HG03280 (cell line): ENCODE results near the gene PDE6G.
A peak's percentile ranks its signal among the peaks of the same experiment; 100 is the strongest.

Source experiments
- ATAC-seq: cut with Tn5 transposase; IDR thresholded peaks from one replicate; pipeline ENCODE4 v1.9.1; 2021; ENCODE audit warnings: mild to moderate bottlenecking, moderate library complexity; ENCODE audit not compliant: unreplicated experiment

PDE6G gene

DNA sequence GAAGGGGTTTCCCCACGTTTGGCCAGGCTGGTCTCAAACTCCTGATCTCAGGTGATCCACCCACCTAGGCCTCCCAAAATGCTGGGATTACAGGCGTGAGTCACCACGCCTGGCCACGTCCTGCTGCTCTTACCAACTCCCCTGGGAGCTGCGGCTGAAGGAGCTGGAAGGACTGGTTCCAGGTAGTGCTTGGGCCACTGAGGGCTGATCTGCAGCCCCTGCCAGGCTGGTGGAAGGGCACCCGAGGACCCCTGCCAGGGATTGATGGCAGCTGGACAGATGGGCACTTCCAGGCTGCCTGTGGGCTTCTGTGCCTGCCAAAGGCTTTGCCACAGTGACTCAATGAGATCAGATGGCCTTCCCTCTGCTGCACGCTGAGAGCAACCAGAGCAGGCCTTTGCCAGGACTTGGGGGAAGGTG, 7.7 kb upstream of the PDE6G start:
- ATAC-seq: no peak

DNA sequence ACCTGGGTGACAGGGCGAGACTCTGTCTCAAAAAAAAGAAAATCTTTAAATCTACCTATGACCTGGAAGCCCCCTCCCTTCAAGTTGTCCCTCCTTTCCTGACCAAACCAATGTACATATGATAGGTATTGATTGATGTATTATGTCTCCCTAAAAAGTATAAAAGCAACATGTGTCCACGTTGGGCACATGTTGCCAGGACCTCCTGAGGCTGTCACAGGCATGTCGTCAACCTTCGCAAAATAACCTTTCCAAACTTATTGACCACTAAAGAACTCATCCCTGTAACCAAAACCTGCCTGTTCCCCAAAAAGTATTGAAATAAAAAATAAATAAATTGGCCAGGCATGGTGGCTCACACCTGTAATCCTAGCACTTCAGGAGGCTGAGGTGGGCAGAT, 5.7 kb upstream of the PDE6G start:
- no peak for ATAC-seq

DNA sequence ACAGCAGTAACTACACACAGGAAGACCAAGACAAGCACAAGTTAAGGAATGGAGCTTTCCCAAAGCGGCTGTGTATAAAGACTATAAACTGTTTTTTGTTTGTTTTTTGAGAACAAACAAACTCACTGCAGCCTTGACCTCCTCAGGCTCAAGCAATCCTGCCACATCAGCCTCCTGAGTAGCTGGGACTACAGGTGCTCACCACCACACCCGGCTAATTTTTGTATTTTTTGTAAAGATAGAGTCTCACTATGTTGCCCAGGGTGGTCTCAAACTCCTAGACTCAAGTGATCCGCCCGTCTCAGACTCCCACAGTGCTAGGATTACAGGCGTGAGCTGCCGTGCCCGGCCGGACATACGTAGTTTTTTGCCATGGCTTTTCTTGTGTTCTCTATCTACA, 4.1 kb upstream of the PDE6G start:
- ATAC-seq: no peak

DNA sequence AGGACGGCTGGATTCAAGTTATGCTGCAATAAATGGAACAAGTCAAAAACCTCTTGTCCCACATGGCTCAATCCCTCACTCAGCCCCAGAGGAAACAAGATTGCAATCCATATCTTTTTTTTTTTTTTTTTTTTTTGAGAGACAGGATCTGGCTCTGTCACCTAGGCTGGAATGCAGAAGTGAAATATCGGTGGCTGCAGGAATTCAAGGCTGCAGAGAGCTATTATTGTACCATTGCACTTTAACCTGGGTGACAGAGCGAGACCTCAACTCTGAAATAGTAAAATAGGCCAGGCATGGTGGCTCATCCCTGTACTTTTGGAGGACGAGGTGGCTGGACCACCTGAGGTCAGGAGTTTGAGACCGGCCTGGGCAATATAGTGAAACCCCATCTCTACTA, 2.7 kb upstream of the PDE6G start:
- no peak for ATAC-seq

DNA sequence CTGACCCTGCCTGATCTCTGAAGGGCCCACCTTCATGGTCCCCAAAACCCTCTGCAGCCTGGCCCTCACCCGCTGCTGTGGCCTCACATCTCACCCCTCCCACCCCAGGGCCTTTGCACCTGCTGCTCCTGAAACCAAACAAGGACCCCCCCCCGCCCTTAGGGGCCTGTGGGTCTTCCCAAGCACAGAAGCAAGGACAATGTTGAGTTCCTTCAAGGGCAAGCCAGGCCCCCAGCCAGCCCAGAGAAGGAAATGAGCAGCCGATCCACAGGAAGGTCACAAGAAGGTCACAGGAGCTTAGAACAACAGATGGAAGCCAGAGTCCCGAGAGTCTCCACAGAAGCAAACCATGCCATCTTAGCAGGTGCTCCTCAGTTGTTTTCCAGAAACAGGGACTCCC, 493 bp upstream of the PDE6G start:
- no peak for ATAC-seq

DNA sequence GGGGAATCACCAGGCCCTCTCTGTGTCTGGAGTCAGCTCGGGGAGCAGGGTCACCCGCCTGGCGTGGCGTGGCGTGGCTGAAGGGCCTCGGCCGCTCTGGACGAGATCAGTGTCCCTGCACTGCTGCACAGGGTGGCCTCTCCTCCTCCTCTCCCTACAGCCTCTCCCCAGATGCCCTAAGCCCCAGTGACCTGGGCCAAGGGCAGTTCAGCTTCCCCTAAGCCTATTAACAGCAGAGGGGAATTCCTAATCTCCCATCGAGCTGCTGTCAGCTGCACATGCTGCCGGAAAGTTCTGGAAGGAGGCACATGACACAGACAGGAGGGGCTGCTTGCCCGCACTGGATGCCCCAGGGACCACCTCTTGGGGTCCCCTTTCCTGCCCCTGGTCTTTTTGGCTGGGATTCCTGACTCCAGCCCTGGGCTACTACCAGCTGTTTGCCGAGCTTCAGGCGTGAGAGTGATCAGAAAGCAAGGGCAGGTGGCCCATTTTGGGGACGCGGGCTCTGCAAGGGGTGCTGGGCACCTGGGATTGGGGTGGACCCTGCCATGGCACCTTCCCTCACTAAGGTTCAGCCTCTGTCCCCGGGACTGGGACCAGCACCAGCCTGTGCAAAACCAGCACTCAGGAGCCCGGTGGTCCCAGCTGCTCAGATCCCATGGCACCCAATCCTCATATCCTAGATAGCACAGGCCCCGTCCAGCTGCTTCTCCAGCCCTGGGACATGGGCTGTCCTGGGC, 794 bp downstream of the PDE6G start:
- ATAC-seq: no peak

DNA sequence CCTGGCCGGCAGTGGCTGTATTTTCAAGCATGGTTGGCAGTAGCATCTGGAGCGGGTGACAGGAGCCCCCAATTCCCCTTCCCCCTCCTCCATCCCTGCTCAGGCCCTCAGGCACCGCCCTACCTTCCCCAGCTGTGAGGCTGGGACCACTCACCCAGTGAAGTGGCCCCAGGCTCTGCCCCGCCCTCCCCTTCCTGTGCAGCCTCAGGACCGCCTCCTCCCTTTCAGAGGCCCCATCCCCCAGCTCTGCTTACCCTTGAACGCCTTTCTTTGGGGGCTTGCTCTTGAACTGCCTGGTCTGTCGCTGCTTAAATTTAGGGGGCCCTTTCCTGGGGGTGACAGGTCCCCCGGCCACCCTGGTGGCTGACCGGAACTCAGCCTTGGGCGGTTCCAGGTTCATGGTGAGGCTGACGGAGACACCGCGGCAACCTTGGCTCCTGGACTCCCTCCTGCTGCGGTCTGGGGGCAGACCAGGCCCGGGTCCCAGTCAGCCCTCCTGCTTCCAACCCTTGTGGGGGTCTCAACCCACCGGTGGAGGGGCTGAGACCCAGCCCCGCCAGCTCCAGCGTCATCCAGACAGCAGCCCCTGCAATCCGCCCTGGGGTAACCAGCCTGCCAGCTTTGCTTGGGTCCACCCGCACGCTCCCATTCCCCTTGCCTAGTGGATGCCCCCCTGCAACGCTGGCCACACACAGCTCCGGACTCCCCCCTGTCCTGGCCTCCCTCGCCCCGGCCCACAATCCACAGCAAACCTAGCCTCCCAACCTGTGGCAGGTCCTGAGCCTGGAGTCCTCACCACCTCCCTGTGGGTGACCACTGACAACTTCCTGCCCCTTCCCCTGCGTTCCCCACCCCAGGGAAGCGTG, 3.2 kb downstream of the PDE6G start:
- no peak for ATAC-seq

DNA sequence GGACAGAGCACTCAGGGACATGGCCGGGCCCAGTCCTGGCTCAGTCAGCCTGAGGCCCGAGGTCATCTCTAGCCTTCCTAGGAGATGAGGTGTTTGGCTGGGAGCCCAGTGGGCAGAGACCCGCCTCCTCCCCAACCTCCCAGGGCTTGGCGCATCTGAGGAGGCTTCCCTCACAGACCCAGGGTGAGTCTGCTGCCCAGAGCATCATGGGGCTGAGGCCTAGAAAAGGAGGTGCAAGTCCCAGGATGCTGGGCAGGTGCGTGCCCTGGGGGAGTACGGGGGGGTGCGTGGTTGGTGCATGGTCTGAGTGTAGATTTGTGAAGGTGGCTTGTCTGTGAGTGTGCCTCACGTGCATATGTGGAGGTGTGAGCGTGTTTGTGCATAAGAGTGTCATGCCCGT, 4.7 kb downstream of the PDE6G start:
- ATAC-seq: no peak

DNA sequence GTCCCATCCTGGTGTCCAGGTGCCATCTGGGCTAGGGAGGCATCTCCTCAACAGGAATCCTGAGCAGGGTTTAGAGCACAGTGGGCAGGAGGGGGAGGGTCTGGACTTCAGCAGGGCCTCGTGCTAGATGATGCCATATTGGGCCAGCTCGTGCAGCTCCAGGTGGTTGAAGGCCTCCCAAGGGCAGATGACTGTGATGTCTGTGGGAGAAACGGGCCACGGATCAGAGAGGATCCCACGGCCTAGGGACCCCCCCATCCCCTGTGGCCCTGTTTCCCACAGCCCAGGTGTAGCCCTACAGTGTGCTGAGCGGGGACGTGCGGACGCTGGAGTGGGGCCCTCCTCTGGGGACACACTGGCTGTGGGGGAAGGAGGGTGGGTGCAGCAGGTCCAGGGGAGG, 5.4 kb downstream of the PDE6G start:
- no peak for ATAC-seq

DNA sequence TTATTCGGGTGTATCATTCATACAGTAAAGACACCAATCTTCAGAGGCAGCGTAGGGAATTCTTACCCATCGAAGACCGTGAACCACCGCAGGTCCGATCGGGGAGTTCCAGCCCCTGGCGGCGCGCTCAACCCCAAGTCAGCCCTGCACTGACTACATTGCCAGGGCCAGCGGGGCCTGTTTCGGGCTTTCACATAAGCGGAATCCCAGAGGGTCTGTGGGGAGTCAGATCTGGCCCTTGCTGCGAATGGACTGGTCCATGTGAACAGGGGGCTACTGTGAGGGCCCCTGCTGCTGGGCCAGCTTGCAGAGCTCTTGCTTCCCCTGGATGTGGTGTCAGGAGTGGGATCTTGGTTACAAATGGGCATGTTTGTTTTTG, 7.6 kb downstream of the PDE6G start:
- ATAC-seq: no peak

DNA sequence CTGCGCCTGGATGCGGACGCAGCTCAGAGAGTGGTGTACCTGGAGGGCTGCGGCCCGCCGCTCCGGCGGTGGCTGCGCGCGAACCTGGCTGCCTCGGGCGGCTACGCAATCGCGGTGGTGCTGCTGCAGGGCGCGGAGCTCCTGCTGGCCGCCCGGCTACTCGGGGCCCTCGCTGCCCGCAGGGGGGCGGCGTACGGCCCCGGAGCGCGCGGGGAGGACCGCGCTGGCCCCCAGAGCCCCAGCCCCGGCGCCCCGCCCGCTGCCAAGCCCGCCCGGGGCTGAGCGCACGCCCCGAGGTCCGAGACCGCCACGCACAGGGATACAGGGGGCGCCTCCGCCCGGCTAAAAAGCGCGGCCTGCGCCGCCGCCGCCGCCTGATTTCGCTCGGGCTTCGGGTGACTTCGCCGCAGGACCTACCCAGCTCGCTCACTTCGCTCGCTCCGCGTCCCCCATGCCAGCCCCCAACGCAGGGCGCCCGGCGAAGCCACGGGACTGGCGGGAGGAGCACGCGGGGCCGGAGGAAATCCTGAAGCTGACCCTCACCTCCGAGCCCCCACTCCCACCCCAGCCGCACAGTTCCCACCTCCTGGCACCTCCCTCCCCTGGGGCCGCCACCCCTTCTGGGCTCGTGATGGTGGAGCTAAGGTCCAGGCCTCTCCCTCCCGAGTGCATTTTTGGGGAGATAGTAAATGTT, 8.2 kb downstream of the PDE6G start:
- no peak for ATAC-seq

DNA sequence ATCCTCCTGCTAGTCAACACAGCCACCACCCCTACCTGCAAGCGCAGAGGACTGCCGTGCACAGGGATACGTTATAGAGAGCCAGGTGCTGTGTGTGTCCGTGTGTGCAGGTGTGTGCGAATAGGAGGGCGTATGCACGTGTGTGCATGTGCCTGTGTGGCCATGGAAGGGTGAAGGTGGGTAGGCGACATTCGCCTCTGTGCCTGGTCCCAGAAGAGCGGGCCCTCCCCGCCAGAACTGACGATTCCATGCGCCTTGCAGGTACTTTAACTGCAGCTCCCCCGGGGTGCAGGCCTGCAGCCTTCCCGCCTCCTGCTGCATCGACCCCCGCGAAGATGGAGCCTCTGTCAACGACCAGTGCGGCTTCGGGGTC, 8.7 kb downstream of the PDE6G start:
- ATAC-seq: no peak

DNA sequence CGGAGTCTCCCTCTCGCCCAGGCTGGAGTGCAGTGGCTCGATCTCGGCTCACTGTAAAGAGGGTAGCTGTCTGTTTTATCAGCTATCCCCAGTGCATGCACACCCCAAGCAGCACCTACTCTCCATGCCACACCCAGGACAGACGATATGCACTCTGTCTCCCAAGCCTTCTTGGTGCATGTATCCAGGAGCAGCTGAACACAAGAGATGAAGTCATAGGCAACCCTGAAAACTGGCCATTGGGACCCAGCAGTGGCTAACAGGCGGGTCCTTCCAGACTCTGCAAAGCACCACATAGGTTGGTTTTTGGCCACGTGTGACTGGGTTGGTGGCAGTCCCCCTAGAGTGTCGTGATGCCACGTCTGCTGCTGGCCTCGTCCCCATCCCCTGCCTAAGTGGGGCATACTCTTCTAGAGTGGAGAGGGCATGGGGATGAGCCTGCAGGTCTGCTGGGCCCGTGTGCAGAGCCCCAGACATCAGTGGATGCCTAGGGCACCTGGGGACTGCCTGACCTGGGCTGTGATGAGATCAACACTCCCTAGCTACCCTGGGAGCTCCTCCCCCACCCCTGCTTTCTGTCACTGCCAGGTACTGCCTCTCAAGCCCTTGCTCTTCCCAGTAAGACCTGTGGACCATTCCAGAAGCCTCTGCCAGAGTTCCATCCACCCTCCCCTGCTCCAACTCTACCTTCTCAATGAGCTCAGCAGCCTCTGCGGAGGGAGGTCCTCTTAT, 9.3 kb downstream of the PDE6G start:
- no peak for ATAC-seq

DNA sequence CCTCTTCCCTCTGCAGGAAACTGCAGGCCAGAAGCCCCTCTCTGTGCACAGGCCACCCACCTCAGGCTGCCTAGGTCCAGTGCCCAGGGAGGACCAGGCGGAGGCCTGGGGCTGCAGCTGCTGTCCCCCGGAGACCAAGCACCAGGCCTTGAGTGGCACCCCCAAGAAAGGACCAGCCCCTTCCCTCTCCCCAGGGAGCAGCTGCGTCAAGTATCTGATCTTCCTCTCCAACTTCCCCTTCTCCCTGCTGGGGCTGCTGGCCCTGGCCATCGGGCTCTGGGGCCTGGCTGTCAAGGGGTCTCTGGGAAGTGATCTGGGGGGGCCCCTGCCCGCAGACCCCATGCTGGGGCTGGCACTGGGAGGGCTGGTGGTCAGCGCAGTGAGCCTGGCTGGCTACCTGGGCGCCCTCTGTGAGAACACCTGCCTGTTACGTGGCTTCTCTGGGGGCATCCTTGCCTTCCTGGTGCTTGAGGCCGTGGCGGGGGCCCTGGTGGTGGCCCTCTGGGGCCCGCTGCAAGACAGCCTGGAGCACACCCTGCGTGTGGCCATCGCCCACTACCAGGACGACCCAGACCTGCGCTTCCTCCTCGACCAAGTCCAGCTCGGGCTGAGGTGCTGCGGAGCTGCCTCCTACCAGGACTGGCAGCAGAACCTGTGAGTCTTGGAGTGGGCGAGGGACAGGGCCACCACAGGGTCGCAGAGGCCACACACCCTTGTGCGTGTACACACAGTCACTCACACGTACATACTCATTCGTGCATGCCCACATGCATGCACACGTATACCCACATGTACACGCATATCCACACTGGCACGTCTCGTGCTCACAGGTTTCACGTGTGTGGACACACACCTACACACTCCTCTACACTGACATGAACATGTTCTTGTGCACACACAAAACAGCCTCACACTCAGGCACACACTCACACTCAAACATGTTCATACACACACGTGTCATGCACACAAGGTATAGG, 11.1 kb downstream of the PDE6G start:
- no peak for ATAC-seq

DNA sequence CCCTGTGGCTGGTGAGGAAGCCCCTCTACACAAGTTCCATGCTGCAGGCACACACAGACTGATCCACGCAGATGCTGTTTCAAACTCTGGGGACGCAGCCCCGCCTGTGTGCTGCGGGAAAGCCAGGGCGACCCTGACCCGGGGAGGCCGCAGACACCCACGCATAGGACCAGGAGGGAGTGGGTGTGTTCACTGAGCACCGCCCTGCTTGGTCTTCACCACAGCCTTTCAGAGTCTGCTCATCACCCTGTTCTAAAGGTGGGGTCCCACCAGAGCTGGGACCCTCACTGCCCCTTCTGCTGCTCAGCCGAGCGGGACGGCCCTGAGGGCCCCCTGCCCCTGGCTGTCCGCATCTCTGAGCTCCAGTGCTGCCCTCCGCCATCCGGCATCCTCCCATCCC, 11.8 kb downstream of the PDE6G start:
- no peak for ATAC-seq

DNA sequence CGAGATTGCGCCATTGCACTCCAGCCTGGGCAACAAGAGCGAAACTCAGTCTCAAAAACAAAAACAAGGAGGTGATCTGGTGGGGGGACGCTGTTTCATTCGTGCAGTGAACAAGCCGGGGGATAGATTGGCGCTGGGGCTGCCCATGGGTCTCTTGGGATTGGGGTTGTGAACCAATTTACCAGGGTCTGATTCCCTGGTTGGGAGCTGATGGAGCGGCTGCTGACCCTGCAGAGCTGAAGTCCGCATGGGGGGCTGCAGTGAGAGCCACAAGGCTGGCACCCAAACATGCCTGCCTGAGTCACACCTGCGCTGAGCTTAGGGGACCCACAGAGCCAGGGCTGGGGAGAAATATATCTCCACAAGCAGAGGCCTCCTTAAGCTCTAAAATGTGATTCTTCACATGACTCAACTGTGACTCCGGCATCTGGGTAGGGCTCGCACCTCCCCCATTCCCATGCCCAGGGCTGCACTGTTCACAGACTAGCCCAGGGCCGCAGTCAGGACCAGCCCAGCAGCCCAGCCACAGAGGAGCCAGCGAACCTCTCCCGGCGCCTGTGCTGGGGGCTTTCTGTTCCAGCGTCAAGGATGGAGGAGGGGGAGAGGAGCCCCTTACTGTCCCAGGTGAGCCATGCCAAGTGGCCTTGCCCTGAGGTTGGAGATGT, 14.4 kb downstream of the PDE6G start:
- no peak for ATAC-seq

DNA sequence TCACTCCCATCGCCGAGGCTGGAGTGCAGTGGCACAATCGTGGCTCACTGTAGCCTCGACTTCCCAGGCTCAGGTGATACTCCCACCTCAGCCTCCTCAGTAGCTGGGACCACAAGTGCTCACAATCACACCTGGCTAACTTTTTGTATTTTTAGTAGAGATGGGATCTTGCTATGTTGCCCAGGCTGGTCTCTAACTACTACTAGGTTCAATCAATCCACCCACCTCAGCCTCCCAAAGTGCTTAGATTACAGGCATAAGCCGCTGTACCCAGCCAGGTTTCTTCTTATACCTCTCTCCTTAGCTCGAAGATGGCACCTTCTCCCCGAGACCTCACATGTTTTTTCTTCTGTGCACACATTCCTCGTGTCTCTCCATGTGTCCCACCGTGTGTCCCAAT, 16.3 kb downstream of the PDE6G start:
- ATAC-seq: no peak

DNA sequence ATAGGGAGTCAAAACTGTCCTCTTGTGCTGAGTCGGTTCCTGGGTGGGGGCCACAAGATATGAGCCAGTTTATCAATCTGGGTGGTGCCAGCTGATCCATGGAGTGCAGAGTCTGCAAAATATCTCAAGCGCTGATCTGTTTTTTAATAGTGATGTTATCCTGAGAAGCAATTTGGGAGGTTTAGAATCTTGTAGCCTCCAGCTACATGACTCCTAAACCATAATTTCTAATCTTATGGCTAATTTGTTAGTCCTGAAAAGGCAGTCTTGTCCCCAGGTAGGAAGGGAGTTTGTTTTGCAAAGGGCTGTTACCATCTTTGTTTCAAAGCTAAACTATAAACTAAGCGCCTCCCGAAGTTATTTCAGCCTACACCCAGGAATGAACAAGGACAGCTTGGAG, 17.7 kb downstream of the PDE6G start:
- ATAC-seq: no peak

DNA sequence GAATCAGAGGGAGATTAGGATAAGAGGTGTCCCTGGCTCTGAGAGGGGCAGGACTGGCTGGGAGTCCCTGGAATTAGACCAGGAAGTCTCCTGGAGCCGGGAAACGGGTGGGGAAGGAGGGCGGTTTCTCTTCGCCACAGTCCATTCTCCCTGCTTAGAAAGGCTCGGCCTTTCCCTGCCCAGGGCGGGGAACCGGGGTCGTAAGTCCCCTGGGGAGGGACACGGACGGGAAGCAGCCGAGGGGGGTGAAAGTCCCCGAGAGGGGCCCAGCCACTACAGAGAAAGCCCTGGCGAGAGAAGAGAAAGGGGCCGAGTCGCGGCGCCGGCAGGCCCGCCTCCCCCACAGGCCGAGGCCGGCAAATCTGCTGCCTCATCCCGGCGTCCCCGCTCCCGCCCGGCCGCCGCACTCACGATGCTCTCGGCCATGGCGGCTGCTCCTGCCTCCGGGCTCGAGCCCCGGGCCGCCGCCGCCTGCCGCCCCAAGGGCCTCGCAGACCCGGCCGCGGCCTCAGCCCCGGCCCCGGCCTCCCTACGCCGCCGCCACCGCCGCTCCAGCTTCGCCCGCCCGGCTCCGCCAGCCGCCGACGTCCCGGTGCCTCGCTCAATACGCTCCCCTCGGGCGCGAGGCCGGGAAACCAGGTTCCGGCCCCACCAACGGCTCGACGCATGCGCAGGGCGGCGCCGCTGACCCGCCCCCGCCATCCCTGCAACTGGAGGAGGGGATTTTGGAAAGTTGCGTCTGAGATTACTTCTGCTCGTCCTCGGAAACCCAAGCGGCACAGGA, 19.6 kb downstream of the PDE6G start, which contains the start of the genes NPLOC4 and TSPAN10:
TSS of gene NPLOC4 (minus strand) at position 608 of the 784 bp plus-strand sequence. CDS start at position 426, 182 bp downstream.
TSS of gene TSPAN10 (plus strand) at position 692 of the 784 bp plus-strand sequence. CDS start 5,217 bp downstream, outside the sequence.
- ATAC-seq: peak; percentile 91
